SU-DHL-6 (cell line): ENCODE results near the gene PRODH2.

ENCODE experiments used
- H2AFZ ChIP-seq: fragments of 200-600 bp; sonication (generic); 2 replicates; pipeline ENCODE4 v1.6.1; 2014; ENCODE audit warnings: low read depth, mild to moderate bottlenecking, moderate library complexity, mixed read lengths, antibody characterized with exemption, low read length; ENCODE audit not compliant: severe bottlenecking
- H3F3A ChIP-seq: fragments of 200-600 bp; shearing (Covaris generic); 2 replicates; pipeline ENCODE4 v1.6.0; 2016; ENCODE audit warnings: antibody characterized with exemption, mild to moderate bottlenecking; ENCODE audit not compliant: insufficient read depth
- H3K27ac ChIP-seq: fragments of 200-600 bp; sonication (generic); 2 replicates; pipeline ENCODE4 v1.5.1; 2016; ENCODE audit warnings: low read depth, mild to moderate bottlenecking, low read length, moderate library complexity, mixed read lengths
- H3K27me3 ChIP-seq: fragments of 200-600 bp; sonication (generic), shearing (Covaris generic); 2 replicates; pipeline ENCODE4 v1.6.0; 2014; ENCODE audit warnings: mild to moderate bottlenecking, low read length
- H3K36me3 ChIP-seq: fragments of 200-600 bp; sonication (generic); 2 replicates; pipeline ENCODE4 v1.6.1; 2014; ENCODE audit warnings: mild to moderate bottlenecking, low read length, mixed read lengths
- H3K4me2 ChIP-seq: fragments of 300-600, 200-600 bp; shearing (Covaris generic), sonication (generic); 2 replicates; pipeline ENCODE4 v1.6.0; 2014; ENCODE audit warnings: low read length, low read depth, mild to moderate bottlenecking; ENCODE audit not compliant: poor library complexity, severe bottlenecking
- H3K4me3 ChIP-seq: fragments of 200-600 bp; sonication (generic); 2 replicates; pipeline ENCODE4 v1.5.1; 2014; ENCODE audit warnings: antibody characterized with exemption, low read length, mild to moderate bottlenecking, mixed read lengths; ENCODE audit not compliant: insufficient read depth, poor library complexity, severe bottlenecking
- H3K79me2 ChIP-seq: fragments of 200-600 bp; sonication (generic); 2 replicates; pipeline ENCODE4 v1.6.1; 2014; ENCODE audit warnings: mild to moderate bottlenecking, low read length, moderate library complexity; ENCODE audit not compliant: insufficient read depth
- H3K9ac ChIP-seq: fragments of 200-600 bp; sonication (generic); 2 replicates; pipeline ENCODE4 v1.7.0; 2014; ENCODE audit warnings: mild to moderate bottlenecking, low read length
- H3K9me2 ChIP-seq: fragments of 200-600 bp; sonication (generic); replicated peaks from 2 replicates; pipeline ENCODE4 v1.6.1; 2014; ENCODE audit warnings: low read length; ENCODE audit not compliant: insufficient read depth
- H3K9me3 ChIP-seq: fragments of 200-600 bp; sonication (generic); 2 replicates; pipeline ENCODE4 v1.6.1; 2014; ENCODE audit warnings: low read length, mixed read lengths; ENCODE audit not compliant: insufficient read depth
- H4K20me1 ChIP-seq: fragments of 200-600 bp; sonication (generic); 2 replicates; pipeline ENCODE4 v1.6.1; 2014; ENCODE audit warnings: low read depth, mild to moderate bottlenecking, antibody characterized with exemption, low read length, moderate library complexity, mixed read lengths
- CTCF ChIP-seq: fragments of 200-600 bp; sonication (generic); IDR thresholded peaks from one replicate; pipeline ENCODE4 v1.5.1; 2017; ENCODE audit warnings: antibody characterized with exemption, mild to moderate bottlenecking, low read length, moderate library complexity; ENCODE audit not compliant: insufficient read depth, poor library complexity, severe bottlenecking
- EZH2phosphoT487 ChIP-seq: fragments of 200-600 bp; sonication (generic), shearing (Covaris generic); conservative IDR thresholded peaks from 2 replicates; pipeline ENCODE4 v1.6.1; 2018; ENCODE audit warnings: mild to moderate bottlenecking, antibody characterized with exemption, low read length, moderate library complexity, mixed read lengths

Gene PRODH2

GRCh38 chr19:35754370-35755130 lies 58.1 kb downstream of the PRODH2 start:
- Histone ChIP-seq H3K27me3 (no peaks in the 10 kb centered on the region), H4K20me1 (no peaks in the 10 kb centered on the region), H3K9me3 (no peaks in the 10 kb centered on the region), H3K79me2 (peaks cover 10% of the 10 kb centered on the region), H2AFZ (no peak overlapping the region), H3K4me2 (no peak overlapping the region), H3K9ac (no peak overlapping the region), H3K4me3 (no peak overlapping the region), H3F3A (no peaks in the 10 kb centered on the region), H3K27ac (no peak overlapping the region), H3K9me2 (no peaks in the 10 kb centered on the region), H3K36me3 (no peaks in the 10 kb centered on the region)
- TF ChIP-seq EZH2phosphoT487 (no peak), CTCF (no peak)

DNA sequence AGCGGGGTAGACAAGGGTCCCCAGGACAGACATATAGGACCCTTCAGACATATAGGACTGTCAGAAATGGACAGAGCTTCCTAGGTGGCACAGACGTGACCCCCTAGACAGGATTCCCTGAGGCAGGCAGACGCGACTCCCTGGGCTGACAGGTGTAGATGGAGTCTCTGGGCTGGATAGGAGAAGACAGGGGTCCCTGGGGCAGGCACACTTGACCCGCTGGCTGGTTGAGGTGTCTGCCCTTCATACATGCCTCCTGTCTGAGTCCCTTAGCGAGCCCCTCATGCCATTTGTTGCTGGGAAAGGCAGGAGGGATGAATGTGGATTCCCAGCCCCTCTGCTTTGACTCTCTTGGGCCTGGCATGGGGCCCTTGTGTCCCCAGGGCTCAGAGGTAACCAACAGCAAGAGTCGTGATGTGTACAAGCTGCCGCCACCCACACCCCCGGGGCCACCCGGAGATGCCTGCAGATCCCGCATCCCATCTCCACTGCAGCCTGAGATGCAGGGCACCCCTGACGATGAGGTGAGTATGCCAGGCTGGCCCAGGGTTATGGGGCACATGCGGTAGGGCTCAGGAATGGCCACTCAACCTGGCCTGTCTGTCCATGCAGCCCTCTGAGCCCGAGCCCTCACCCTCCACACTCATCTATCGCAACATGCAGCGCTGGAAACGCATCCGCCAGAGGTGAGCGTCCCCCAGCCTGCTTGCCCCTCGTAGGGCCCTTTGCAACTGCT lies 58.8 kb downstream of the PRODH2 start:
- no peak overlapping the region for H3K4me2 ChIP-seq
- no peaks in the 10 kb centered on the region for H3K9me3 ChIP-seq
- H3K4me3 ChIP-seq, result no peak overlapping the region
- H3K27me3 ChIP-seq, result no peaks in the 10 kb centered on the region
- H3K9ac ChIP-seq, result no peak overlapping the region
- H3K27ac ChIP-seq, result no peak overlapping the region
- no peaks in the 10 kb centered on the region for H3K9me2 ChIP-seq
- TF ChIP-seq EZH2phosphoT487, result no peak
- no peak for TF ChIP-seq CTCF
- H3K36me3 ChIP-seq, result no peaks in the 10 kb centered on the region
- H4K20me1 ChIP-seq, result no peaks in the 10 kb centered on the region
- H3F3A ChIP-seq, result no peaks in the 10 kb centered on the region
- H3K79me2 ChIP-seq, result peaks cover 6% of the 10 kb centered on the region
- no peak overlapping the region for H2AFZ ChIP-seq

GRCh38 chr19:35752746-35753350 lies 59.8 kb downstream of the PRODH2 start:
- no peak overlapping the region for H2AFZ ChIP-seq
- no peaks in the 10 kb centered on the region for H3K9me2 ChIP-seq
- H3K9ac ChIP-seq, result no peak overlapping the region
- H3K79me2 ChIP-seq, result peaks cover 4% of the 10 kb centered on the region
- H3K27me3 ChIP-seq, result no peaks in the 10 kb centered on the region
- no peaks in the 10 kb centered on the region for H3F3A ChIP-seq
- H3K27ac ChIP-seq, result no peak overlapping the region
- H3K36me3 ChIP-seq, result no peaks in the 10 kb centered on the region
- no peak overlapping the region for H3K4me3 ChIP-seq
- TF ChIP-seq CTCF (no peak), EZH2phosphoT487 (no peak)
- H3K9me3 ChIP-seq, result no peaks in the 10 kb centered on the region
- no peaks in the 10 kb centered on the region for H4K20me1 ChIP-seq
- H3K4me2 ChIP-seq, result no peak overlapping the region
